Measurements from ENCODE around the gene PIGQ. TPM values are rescaled to one million over a fixed set of nuclear protein-coding genes. Genes with fewer than 3 reads are reported as not detected.

The PIGQ gene
- total RNA-seq, 1 donor from 2014 or later = 44.9 TPM

DNA sequence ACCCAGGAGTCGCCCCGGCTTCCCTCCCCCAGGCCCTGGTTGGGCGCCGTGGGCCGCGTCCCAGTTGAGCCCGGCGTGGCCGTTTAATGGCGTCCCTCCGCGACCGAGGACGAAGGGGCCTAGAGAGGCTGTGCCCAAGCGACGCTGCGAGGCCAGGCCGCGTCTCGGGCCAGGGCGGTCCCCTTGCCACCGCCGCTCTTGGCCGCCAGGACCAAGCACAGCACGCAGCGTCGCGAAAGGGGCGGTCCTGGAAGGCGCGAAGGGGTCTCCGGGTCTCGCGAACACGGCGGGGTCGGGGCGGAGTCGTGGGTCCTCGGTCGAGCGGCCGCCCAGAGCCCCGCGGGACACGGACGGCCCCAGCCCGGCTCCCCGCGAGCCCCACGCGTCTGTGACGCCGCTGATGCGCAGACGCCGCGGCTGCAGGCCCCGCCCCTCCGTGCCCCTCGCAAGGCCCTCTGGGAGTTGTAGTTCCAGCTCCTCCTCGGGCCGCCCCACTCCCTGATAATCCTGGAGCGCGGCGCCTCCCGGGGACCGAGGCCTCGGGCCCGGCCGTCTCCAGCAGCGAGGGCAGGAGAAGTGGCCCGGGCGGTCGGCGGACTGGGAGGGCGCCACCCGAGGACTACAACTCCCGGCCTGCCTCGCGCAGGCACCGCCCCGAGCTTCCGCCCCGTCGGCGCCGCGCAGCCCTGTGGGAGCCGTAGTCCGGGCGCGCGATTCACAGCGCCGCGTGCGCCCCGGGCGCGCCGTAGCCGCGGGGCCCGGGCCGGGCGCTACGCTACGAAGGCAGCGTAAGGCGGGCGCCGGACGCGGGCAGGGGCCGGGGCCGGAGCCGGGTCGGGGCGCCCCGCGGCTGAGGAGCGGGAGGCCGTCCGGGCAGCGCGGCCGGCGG lies 42.5 kb upstream of the PIGQ start, which contains the start of gene CAPN15:
CAPN15 (plus strand) TSS at position 698 of the 889 bp plus-strand sequence. CDS start 19,127 bp downstream, outside the sequence.
- Mint-ChIP-seq H3K9me3 (no peaks in the 10 kb centered on the region), H3K4me1 (ENCODE audit: low read depth) (peaks cover 21% of the 10 kb centered on the region), H3K27ac (peak within 1 kb of the TSS; percentile 99), H3K27me3 (ENCODE audit: low read depth) (no peaks in the 10 kb centered on the region), H3K36me3 (ENCODE audit: low read depth) (peaks cover 25% of the 10 kb centered on the region), H3K4me3 (ENCODE audit: low read depth) (peak within 1 kb of the TSS; percentile 95)
- peak; percentile 82 for DNase-seq (ENCODE audit: low spot score)
- intact Hi-C loops (cut with micrococcal nuclease) = loop anchor here (1.0 to 10.0 kb wide), 6 partner anchors 40 to 895 kb away; partner anchors contain the start of genes METTL26, NHLRC4, NME4 and PIGQ

DNA sequence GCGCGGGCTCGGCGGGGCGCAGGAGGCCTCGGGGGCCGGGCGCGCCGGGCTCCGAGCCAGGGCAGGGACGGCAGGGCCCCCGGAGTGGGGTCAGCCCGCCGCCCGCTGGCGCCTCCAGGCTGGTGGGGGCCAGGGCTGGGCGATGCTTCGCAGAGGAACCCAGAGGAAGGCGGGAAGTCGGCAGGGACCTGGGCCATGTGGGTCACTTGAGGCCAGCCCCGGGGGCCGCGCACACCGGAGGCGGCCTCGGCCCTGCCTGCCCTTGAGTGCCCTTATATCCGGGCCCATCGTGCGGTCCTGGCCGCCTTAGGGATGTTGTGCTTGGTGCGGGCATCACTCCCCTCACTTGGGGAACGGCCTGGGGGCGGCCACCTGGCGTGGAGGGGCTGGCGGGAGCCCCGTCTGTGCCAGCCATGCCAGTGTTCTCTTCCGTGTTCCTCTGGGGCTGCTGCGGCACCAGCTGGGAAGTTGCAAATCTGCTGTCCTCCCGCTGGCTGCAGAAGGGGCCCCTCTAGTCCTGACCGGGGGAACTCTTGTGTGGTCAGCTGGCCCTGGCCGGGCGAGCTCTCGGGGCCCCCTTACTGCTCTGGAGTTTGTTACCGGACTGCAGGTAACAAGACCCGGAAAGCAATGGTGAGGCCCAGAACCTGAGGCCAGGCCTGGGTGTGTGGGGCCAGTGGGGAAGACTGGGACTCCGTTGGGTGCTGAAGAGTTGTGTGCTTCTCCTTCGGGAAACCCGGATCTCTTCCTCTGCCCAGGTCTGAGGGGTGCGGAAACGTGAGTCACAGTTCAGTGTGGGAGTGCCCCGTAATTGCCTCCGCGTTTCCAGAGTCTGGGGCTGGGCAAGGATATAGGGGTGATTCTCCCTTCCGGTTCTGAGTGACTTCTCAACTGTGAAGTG lies 41.4 kb upstream of the PIGQ start:
- H3K36me3 Mint-ChIP-seq (ENCODE audit: low read depth) = peaks cover 21% of the 10 kb centered on the region
- intact Hi-C loops (cut with micrococcal nuclease) = loop anchor here (5.0 to 10.0 kb wide), 5 partner anchors 39 to 894 kb away; partner anchors contain the start of genes METTL26, NHLRC4, NME4 and PIGQ
- H3K27me3 Mint-ChIP-seq (ENCODE audit: low read depth) = no peaks in the 10 kb centered on the region
- peak overlapping the region; percentile 95 for H3K4me3 Mint-ChIP-seq (ENCODE audit: low read depth)
- H3K9me3 Mint-ChIP-seq = no peaks in the 10 kb centered on the region
- peak overlapping the region; percentile 92 for H3K27ac Mint-ChIP-seq
- H3K4me1 Mint-ChIP-seq (ENCODE audit: low read depth) = peaks cover 21% of the 10 kb centered on the region
- peak; percentile 24 for DNase-seq (ENCODE audit: low spot score)

DNA sequence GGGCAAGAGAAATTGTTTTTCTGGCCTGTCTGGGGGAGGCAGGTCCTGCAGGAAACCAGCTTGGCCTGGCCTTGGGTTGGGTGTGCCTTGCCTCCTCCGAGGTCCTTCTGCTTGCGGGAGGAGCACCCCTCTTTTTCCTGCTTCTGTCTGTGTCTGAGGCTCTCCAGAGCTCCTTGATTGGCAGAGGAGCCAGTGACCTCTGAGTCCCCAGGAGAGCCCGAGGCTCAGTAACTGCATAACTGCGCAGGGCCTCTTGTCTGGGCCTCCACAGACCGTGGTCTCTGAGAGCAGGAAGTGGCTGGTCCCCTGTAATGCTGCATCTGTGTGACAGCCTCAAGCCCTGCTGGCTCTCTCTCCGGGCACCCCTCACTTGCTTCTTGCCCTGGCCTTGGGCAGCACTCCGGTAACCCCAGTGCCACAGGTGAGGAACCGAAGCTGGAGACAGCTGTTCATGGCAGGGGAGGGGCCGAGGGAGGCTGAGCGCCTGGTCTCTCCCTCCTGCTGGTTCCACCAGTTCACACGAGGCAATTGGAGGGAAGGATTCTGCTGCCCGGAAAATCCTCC lies 40.7 kb upstream of the PIGQ start:
- DNase-seq (ENCODE audit: low spot score) = no peak
- no peaks in the 10 kb centered on the region for H3K9me3 Mint-ChIP-seq
- H3K4me3 Mint-ChIP-seq (ENCODE audit: low read depth) = peak overlapping the region; percentile 95
- H3K4me1 Mint-ChIP-seq (ENCODE audit: low read depth) = peaks cover 19% of the 10 kb centered on the region
- peak overlapping the region; percentile 92 for H3K27ac Mint-ChIP-seq
- H3K36me3 Mint-ChIP-seq (ENCODE audit: low read depth) = peaks cover 21% of the 10 kb centered on the region
- intact Hi-C loops (cut with micrococcal nuclease) = loop anchor here (5.0 to 10.0 kb wide), 5 partner anchors 38 to 893 kb away; partner anchors contain the start of genes METTL26, NHLRC4, NME4 and PIGQ
- H3K27me3 Mint-ChIP-seq (ENCODE audit: low read depth) = no peaks in the 10 kb centered on the region

DNA sequence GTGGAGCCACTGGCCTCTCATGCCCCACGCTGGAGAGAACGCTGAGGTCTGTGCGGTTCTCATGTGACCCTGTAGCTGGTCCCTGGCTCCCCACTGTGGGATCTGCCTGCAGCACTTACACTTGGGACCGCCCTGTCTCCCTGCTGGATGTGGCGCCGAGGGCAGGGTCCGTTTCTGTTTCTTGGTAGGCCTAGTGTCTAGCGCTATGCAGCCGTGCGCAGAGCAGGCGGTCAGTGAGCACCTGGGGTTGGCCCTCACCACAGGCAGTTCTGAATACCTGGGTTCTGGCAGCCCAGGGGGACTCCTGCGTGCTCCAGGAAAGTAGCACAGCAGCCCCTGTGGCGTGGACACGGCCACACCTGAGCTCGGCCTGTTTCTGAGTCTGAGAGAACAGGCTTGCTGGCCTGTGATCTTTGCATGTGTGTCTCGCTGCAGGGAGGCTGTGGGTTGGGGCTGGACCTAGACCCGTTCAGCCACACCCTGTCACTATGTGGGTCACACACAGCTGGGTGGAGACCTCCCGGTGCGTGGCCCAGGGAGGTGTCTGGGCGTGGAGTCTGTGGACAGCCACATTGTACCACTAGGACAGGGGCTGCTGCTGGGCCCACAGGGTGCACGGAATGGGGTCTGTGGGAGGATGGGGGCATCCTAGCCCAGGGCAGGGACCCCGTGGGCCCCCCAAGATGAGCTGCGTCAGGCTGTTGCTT lies 39.5 kb upstream of the PIGQ start:
- H3K27me3 Mint-ChIP-seq (ENCODE audit: low read depth) = no peaks in the 10 kb centered on the region
- H3K4me1 Mint-ChIP-seq (ENCODE audit: low read depth) = peaks cover 15% of the 10 kb centered on the region
- peak overlapping the region; percentile 66 for H3K4me3 Mint-ChIP-seq (ENCODE audit: low read depth)
- no peaks in the 10 kb centered on the region for H3K9me3 Mint-ChIP-seq
- H3K27ac Mint-ChIP-seq = no peak overlapping the region
- peaks cover 21% of the 10 kb centered on the region for H3K36me3 Mint-ChIP-seq (ENCODE audit: low read depth)
- no peak for DNase-seq (ENCODE audit: low spot score)
- intact Hi-C loops (cut with micrococcal nuclease) = no loop called here

DNA sequence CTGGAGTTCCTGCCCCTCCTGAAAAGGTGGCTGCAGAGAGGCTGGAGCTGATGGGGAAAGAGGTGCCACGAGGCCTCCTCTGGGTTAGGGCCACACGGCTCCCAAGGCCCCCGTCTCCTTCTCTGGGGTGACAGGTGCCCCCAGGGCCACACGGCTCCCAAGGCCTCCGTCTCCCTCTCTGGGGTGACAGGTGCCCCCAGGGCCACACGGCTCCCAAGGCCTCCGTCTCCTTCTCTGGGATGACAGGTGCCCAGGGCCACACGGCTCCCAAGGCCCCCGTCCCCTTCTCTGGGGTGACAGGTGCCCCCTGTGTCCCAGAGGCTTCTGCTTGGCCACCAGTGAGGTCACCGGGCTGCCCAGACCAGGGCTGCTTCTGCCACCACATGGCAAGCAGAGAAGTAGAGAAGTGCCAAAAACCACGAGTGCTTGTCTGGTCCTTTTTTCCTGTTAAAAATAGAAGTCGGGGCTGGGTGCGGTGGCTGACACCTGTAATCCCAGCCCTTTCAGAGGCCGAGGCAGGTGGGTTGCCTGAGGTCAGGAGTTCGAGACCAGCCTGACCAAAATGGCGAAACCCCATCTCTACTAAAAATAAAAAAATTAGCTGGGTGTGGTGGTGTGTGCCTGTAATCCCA lies 38.2 kb upstream of the PIGQ start:
- Mint-ChIP-seq H3K9me3 (no peaks in the 10 kb centered on the region), H3K36me3 (ENCODE audit: low read depth) (peaks cover 15% of the 10 kb centered on the region), H3K27me3 (ENCODE audit: low read depth) (no peaks in the 10 kb centered on the region), H3K4me1 (ENCODE audit: low read depth) (peaks cover 8% of the 10 kb centered on the region), H3K4me3 (ENCODE audit: low read depth) (no peak overlapping the region), H3K27ac (no peak overlapping the region)
- no peak for DNase-seq (ENCODE audit: low spot score)
- intact Hi-C loops (cut with micrococcal nuclease) = no loop called here

DNA sequence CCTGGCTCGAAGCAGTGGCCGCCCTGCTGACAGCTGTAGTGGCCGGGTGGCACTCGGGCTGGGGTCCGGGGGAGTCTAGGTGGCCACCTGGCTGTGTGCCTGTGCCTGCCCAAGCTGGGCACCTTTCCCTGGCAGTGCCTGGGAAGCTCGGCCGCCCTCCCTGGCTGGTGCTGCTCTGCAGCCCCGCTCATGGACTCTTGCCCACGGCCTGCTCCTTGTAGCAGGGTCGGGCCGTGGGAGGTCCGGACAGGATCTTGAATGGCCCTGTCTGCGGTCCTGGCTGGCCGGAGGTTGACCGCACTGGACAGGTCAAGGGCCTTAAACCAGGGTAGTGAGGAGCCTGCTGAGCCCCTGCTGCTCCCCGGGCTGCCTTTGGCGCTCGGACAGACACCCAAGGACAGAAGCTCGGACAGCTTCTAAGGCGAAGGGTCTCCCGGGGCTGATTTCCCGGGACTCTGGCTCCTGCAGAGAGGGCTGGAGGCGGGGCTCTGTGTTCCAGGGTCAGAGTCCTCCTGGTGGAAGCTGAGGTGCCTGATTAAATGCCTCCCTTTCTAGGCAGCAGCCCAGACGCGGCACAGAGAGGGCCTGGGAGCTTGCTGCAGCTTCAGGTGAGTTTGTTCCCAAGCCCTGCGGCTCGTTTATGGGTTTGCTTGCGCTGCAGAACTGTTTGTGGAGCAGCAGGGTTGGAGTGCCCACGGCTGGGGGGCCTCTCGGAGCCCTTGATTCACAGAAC lies 36.2 kb upstream of the PIGQ start:
- intact Hi-C loops (cut with micrococcal nuclease) = no loop called here
- no peak overlapping the region for H3K27ac Mint-ChIP-seq
- no peaks in the 10 kb centered on the region for H3K27me3 Mint-ChIP-seq (ENCODE audit: low read depth)
- no peaks in the 10 kb centered on the region for H3K9me3 Mint-ChIP-seq
- peaks cover 8% of the 10 kb centered on the region for H3K4me1 Mint-ChIP-seq (ENCODE audit: low read depth)
- DNase-seq (ENCODE audit: low spot score) = no peak
- H3K4me3 Mint-ChIP-seq (ENCODE audit: low read depth) = no peak overlapping the region
- peaks cover 20% of the 10 kb centered on the region for H3K36me3 Mint-ChIP-seq (ENCODE audit: low read depth)

DNA sequence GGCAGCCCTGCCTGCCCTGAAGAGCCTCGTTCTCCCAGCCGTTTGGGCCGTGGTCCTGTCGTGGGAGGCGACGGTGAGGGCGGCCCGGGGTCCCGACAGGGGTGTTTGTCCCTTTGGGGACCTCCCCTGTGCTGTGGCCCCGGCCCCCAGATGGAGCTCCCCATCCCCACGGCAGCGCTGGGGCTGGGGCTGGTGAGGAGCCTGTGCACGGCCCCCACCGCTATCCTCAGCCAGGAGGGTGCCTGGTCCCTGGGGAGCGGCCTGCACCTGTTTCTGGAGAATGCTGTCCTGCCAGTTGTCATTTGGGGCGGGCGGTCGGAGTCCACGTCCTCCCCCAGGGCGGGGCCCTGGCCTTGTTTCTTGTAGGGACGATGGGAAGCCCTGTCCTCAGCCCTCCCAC lies 35.6 kb upstream of the PIGQ start:
- Mint-ChIP-seq H3K36me3 (ENCODE audit: low read depth) (peaks cover 19% of the 10 kb centered on the region), H3K27ac (no peak overlapping the region), H3K27me3 (ENCODE audit: low read depth) (no peaks in the 10 kb centered on the region), H3K4me1 (ENCODE audit: low read depth) (peaks cover 6% of the 10 kb centered on the region), H3K4me3 (ENCODE audit: low read depth) (no peak overlapping the region), H3K9me3 (no peaks in the 10 kb centered on the region)
- DNase-seq (ENCODE audit: low spot score) = no peak
- intact Hi-C loops (cut with micrococcal nuclease) = no loop called here

DNA sequence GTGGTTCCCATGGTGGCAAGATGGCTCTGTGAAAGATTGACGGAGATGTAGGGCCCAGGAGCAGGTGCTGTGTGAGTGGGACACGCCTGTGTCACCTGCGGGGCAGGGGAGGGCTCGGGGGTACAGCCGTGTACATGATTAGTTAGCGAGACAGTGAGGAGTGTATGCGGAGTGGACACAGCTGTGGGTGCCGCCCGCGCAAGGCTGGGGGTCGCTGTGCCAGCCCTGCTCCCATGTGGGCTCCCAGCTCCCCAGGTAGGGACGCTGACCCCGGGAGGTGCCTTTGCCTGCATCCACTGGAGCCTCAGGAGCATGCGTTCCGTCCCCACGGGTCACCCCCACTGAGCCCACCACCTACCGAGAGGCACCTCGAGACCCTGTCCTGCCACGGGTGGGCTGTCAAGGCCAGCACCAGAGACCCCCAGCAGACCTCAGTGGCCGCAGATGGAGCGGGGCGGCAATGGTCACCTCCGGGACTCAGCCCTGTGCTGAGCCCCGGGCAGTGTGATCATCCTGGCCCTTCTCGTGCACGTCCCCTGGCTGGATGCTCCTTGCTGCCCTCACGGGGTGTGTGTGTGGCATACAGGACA lies 34.8 kb upstream of the PIGQ start:
- H3K4me1 Mint-ChIP-seq (ENCODE audit: low read depth) = peaks cover 4% of the 10 kb centered on the region
- H3K27me3 Mint-ChIP-seq (ENCODE audit: low read depth) = no peaks in the 10 kb centered on the region
- H3K9me3 Mint-ChIP-seq = no peaks in the 10 kb centered on the region
- no peak for DNase-seq (ENCODE audit: low spot score)
- no peak overlapping the region for H3K4me3 Mint-ChIP-seq (ENCODE audit: low read depth)
- H3K36me3 Mint-ChIP-seq (ENCODE audit: low read depth) = peaks cover 17% of the 10 kb centered on the region
- intact Hi-C loops (cut with micrococcal nuclease) = no loop called here
- no peak overlapping the region for H3K27ac Mint-ChIP-seq

DNA sequence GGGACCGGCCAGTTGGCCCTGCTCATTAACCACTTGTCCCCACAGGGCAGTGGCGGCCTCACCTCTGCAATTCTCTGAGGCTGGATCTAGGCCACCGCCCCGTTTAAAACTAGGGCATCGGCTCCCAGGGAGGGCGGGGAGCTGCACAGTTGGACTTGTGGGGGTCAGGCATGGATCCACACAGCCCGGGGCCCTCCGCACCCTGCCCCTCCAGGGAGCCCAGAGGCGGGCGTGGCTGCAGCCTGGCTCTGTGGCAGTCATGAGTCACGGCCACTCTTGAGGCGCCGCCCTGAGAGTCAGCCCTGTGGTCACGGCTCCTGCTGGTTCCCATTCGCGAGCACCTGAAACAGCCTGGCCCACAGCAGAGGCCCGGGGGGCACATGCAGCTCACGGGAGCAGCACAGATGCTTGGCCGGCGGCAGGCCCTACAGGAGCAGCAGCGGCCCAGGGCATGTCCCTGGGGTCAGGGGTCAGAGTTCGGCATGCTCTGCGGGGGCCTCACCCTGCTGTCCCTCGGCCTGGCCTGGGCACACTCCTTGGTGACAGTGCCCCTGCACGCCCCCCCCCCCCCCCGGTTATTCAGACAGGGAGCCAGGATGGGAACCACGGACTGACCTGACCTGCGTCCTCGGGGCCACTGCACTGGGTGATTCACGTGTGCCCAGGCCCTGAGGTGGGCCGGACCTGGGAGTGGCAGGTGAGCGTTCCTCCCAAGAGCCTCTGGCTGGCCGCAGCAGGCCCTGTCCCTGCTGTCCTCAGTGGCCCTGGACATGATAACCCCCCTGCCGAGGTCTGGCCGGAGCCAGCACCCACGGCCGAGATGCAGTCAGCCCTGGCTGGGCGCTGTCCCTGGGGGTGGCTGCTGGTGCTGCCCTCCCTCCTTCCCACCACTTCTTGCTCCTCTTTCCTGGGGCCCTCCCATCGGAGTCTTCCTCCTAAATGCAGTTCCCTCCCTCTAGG lies 34.0 kb upstream of the PIGQ start:
- Mint-ChIP-seq H3K27me3 (ENCODE audit: low read depth) (no peaks in the 10 kb centered on the region), H3K9me3 (no peaks in the 10 kb centered on the region), H3K36me3 (ENCODE audit: low read depth) (peaks cover 11% of the 10 kb centered on the region), H3K4me1 (ENCODE audit: low read depth) (no peaks in the 10 kb centered on the region), H3K27ac (no peak overlapping the region), H3K4me3 (ENCODE audit: low read depth) (no peak overlapping the region)
- intact Hi-C loops (cut with micrococcal nuclease) = no loop called here
- DNase-seq (ENCODE audit: low spot score) = no peak

DNA sequence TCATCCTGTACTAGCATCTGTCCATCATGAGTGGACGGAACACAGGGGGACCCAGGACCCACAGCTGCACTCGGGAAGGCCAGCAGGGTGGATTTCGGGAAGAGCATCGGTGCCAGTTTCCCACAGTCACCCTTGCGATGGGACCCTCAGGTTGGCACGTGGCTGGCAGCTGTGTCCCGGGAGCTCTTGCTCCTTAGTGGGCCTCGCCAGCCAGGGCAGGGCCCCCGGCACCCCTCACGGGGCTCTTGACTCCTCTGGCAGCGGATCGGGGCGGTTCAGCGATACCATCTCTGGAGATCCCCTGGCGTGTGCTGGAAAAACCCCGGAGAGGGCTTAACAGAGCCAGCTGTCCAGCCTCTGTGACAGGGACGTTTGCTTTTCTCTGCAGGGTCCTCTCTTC lies 33.0 kb upstream of the PIGQ start:
- Mint-ChIP-seq H3K9me3 (no peaks in the 10 kb centered on the region), H3K4me1 (ENCODE audit: low read depth) (no peaks in the 10 kb centered on the region), H3K4me3 (ENCODE audit: low read depth) (no peak overlapping the region), H3K27ac (no peak overlapping the region), H3K27me3 (ENCODE audit: low read depth) (no peaks in the 10 kb centered on the region), H3K36me3 (ENCODE audit: low read depth) (peaks cover 11% of the 10 kb centered on the region)
- intact Hi-C loops (cut with micrococcal nuclease) = no loop called here
- DNase-seq (ENCODE audit: low spot score) = no peak

Data from activated T-helper 2 cell treated with anti-CD3 and anti-CD28 coated beads, Interferon-gamma antibody, Interleukin-2, Interleukin-4, amounts not matched to agents 10 μg/mL and 5 μg/mL and 100 μg/mL, durations not matched to agents 14 hours and 24 hours and 36 hours (primary cell).